Liver (tissue), 9 donors: ENCODE measurements around the gene TOP1. TPM values are rescaled to one million over a fixed set of nuclear protein-coding genes. Genes with fewer than 3 reads are reported as not detected.
A peak's percentile ranks its signal among the peaks of the same experiment; 100 is the strongest.

Source experiments
- DNase-seq: peaks from one replicate; pipeline ENCODE4 v3.0.0-alpha.2; 2017; ENCODE audit warnings: low spot score
- H3K27ac ChIP-seq, 2 donors: one replicate each; pipeline ENCODE4 v1.7.0; 2013; ENCODE audit warnings: inconsistent platforms in 2 of 2, low read length in 2 of 2, control low read depth in 1 of 2, low read depth in 1 of 2, mild to moderate bottlenecking in 1 of 2
- H3K27me3 ChIP-seq, 4 donors: one replicate each; pipeline versions ENCODE4 v1.6.1 to v1.7.0; 2013; ENCODE audit warnings: low read length in 3 of 4, inconsistent platforms in 1 of 4, mild to moderate bottlenecking in 1 of 4, moderate library complexity in 1 of 4; ENCODE audit not compliant: control insufficient read depth in 4 of 4, insufficient read depth in 4 of 4
- H3K36me3 ChIP-seq, 4 donors: one replicate each; pipeline versions ENCODE4 v1.6.1 to v1.7.0; 2013; ENCODE audit warnings: low read length in 3 of 4, mild to moderate bottlenecking in 3 of 4, low read depth in 1 of 4, moderate library complexity in 1 of 4; ENCODE audit not compliant: control insufficient read depth in 4 of 4, insufficient read depth in 3 of 4
- H3K4me1 ChIP-seq, 4 donors: one replicate each; pipeline versions ENCODE4 v1.6.1 to v1.7.0; 2013; ENCODE audit warnings: low read length in 3 of 4, mild to moderate bottlenecking in 3 of 4, moderate library complexity in 1 of 4; ENCODE audit not compliant: control insufficient read depth in 4 of 4, insufficient read depth in 4 of 4
- H3K4me3 ChIP-seq, 3 donors: one replicate each; pipeline versions ENCODE4 v1.6.1 to v1.7.0; 2013; ENCODE audit warnings: low read length in 3 of 3, control low read depth in 1 of 3, low read depth in 1 of 3, mild to moderate bottlenecking in 1 of 3
- H3K9ac ChIP-seq, 2 donors: one replicate each; pipeline ENCODE4 v1.7.0; 2013; ENCODE audit warnings: low read length in 2 of 2, mild to moderate bottlenecking in 2 of 2, moderate library complexity in 2 of 2, control low read depth in 1 of 2, low read depth in 1 of 2
- H3K9me3 ChIP-seq, 4 donors: one replicate each; pipeline versions ENCODE4 v1.6.1 to v1.7.0; 2013; ENCODE audit warnings: low read length in 3 of 4; ENCODE audit not compliant: control insufficient read depth in 4 of 4
- ATF3 ChIP-seq: IDR thresholded peaks from 2 replicates; pipeline ENCODE4 v1.6.1; 2016; ENCODE audit warnings: antibody characterized with exemption
- CTCF ChIP-seq: fragments of 150-350 bp; IDR thresholded peaks from 2 replicates; pipeline ENCODE4 v1.5.1; 2017; ENCODE audit warnings: improper control_type of control experiment, low read depth, low read length; ENCODE audit not compliant: missing input control
- EGR1 ChIP-seq, 2 donors: IDR thresholded peaks; 2 replicates each; pipeline ENCODE4 v1.6.1; 2016 to 2018; ENCODE audit warnings: antibody characterized with exemption in 2 of 2, low read depth in 2 of 2
- FOXA1 ChIP-seq: IDR thresholded peaks from 2 replicates; pipeline ENCODE4 v1.6.1; 2016; ENCODE audit warnings: antibody characterized with exemption
- FOXA2 ChIP-seq: IDR thresholded peaks from 2 replicates; pipeline ENCODE4 v1.6.1; 2016; ENCODE audit warnings: antibody characterized with exemption
- HNF4A ChIP-seq, 2 donors: conservative IDR thresholded peaks; 2 replicates each; pipeline ENCODE4 v1.6.1; 2016; ENCODE audit warnings: antibody characterized with exemption in 2 of 2, mild to moderate bottlenecking in 2 of 2
- HNF4G ChIP-seq: IDR thresholded peaks from 2 replicates; pipeline ENCODE4 v1.6.1; 2016; ENCODE audit warnings: antibody characterized with exemption
- JUND ChIP-seq, 2 donors: IDR thresholded peaks; 2 replicates each; pipeline ENCODE4 v1.6.1; 2016; ENCODE audit warnings: antibody characterized with exemption in 2 of 2
- RAD21 ChIP-seq, 2 donors: IDR thresholded peaks; 2 replicates each; pipeline ENCODE4 v1.6.1; 2016; ENCODE audit warnings: antibody characterized with exemption in 2 of 2, mild to moderate bottlenecking in 2 of 2
- REST ChIP-seq: IDR thresholded peaks from 2 replicates; pipeline ENCODE4 v1.6.1; 2016; ENCODE audit warnings: antibody characterized with exemption, mild to moderate bottlenecking
- SP1 ChIP-seq: IDR thresholded peaks from 2 replicates; pipeline ENCODE4 v1.6.1; 2018; ENCODE audit warnings: antibody characterized with exemption, mild to moderate bottlenecking
- TAF1 ChIP-seq: conservative IDR thresholded peaks from 2 replicates; pipeline ENCODE4 v1.6.1; 2016; ENCODE audit warnings: antibody characterized with exemption, mild to moderate bottlenecking
- YY1 ChIP-seq: IDR thresholded peaks from 2 replicates; pipeline ENCODE4 v1.6.1; 2016; ENCODE audit warnings: antibody characterized with exemption, mild to moderate bottlenecking
- ZBTB33 ChIP-seq: IDR thresholded peaks from 2 replicates; pipeline ENCODE4 v1.6.1; 2016; ENCODE audit warnings: antibody characterized with exemption
- WGBS: extraction: QIAGEN DNeasy Blood & Tissue Kit; methylation state at CpG from one replicate; pipeline ENCODE4 v1.1.7; 2013; 5-methylcytosine and 5-hydroxymethylcytosine counted together
- polyA plus RNA-seq, 2 donors: library from polyadenylated mRNA; stranded (reverse) in 1 of 2; unstranded in 1 of 2; fragments of 200-250 nt in 1 of 2; fragments of >200 nt in 1 of 2; fragmentation: Nextera tagmentation in 1 of 2; extraction: Ambion mirVana in 1 of 2; gene quantifications; one replicate each; pipeline versions ENCODE4 v1.2.1 to v1.2.3, GENCODE V29; 2013 to 2015
- total RNA-seq, 2 donors: library from RNA; depleted of rRNA; stranded (reverse); fragments of >200 nt; gene quantifications; one replicate each; pipeline ENCODE4 v1.2.3, GENCODE V29; 2014
- donor health status: healthy.
- donor health status: healthy.
- donor health status: healthy.
- donor health status: healthy.
- donor health status: healthy.

Gene TOP1
- total and polyA plus RNA-seq, 4 donors: 13.7 to 62.1 (median 19.4) TPM

- Histone ChIP-seq H3K4me3 (no peak overlapping the region), H3K4me1 (no peaks in the 10 kb centered on the region), H3K27me3 (no peaks in the 10 kb centered on the region), H3K36me3 (peaks cover 0 to 27% (median 26%) of the 10 kb centered on the region in 4 donors), H3K9ac (no peak overlapping the region), H3K27ac (no peak overlapping the region), H3K9me3 (no peaks in the 10 kb centered on the region)
- WGBS: 88% methylated on average over 1 of the region's 1 CpG
- TF ChIP-seq FOXA1: no peak
- no peak for DNase-seq
Measured at GRCh38 chr20:41087325-41087685, 58.7 kb downstream of the TOP1 start.

GRCh38 chr20:41087777-41088176, 59.2 kb downstream of the TOP1 start:
- Histone ChIP-seq H3K9me3 (no peaks in the 10 kb centered on the region), H3K9ac (no peak overlapping the region), H3K27me3 (no peaks in the 10 kb centered on the region), H3K4me1 (no peaks in the 10 kb centered on the region), H3K4me3 (no peak overlapping the region), H3K36me3 (peaks cover 2 to 32% (median 28%) of the 10 kb centered on the region in 4 donors), H3K27ac (no peak overlapping the region)
- 87% methylated on average over 3 of the region's 3 CpGs for WGBS
- no peak for DNase-seq
- TF ChIP-seq FOXA2 (no peak), HNF4G (no peak), ZBTB33 (no peak), REST (no peak), JUND (IDR thresholded peaks at IDR 0.05) (no peak)

GRCh38 chr20:41089555-41089954, 60.9 kb downstream of the TOP1 start:
- Histone ChIP-seq H3K9ac (no peak overlapping the region), H3K9me3 (no peaks in the 10 kb centered on the region), H3K27ac (no peak overlapping the region), H3K36me3 (peaks cover 2 to 33% (median 28%) of the 10 kb centered on the region in 4 donors), H3K4me1 (no peaks in the 10 kb centered on the region), H3K4me3 (no peak overlapping the region), H3K27me3 (no peaks in the 10 kb centered on the region)
- 96% methylated on average over 3 of the region's 3 CpGs for WGBS
- no peak for DNase-seq
- TF ChIP-seq FOXA2 (no peak), RAD21 (IDR thresholded peaks at IDR 0.05) (peak in 1 of 2 donors; percentile 7)

- H3K4me1 ChIP-seq: peaks cover 0 to 6% (median 4%) of the 10 kb centered on the region in 4 donors
- no peak overlapping the region for H3K4me3 ChIP-seq
- H3K9ac ChIP-seq: no peak overlapping the region
- peaks cover 2 to 40% (median 27%) of the 10 kb centered on the region in 4 donors for H3K36me3 ChIP-seq
- H3K27me3 ChIP-seq: no peaks in the 10 kb centered on the region
- WGBS: 91% methylated on average over 4 of the region's 4 CpGs
- no peak overlapping the region for H3K27ac ChIP-seq
- no peaks in the 10 kb centered on the region for H3K9me3 ChIP-seq
- no peak for DNase-seq
- TF ChIP-seq HNF4A (conservative IDR thresholded peaks at IDR 0.05) (no peak), CTCF (no peak), SP1 (no peak), RAD21 (IDR thresholded peaks at IDR 0.05) (no peak), EGR1 (IDR thresholded peaks at IDR 0.05; ENCODE audit: low read depth in 2 of 2) (no peak), TAF1 (no peak), HNF4G (no peak), FOXA2 (no peak), ATF3 (no peak), YY1 (no peak), ZBTB33 (no peak), JUND (IDR thresholded peaks at IDR 0.05) (no peak)
Measured at GRCh38 chr20:41091927-41092326, 63.3 kb downstream of the TOP1 start.
